EL (cell line): ENCODE measurements around the gene PRPF18.
"Not testable (repeated sequence)": the region's sequence is repeated elsewhere in the genome, so short reads cannot be mapped to it uniquely, and the experiment has no call there.

Experiments
- DNase-seq: peaks from one replicate; pipeline ENCODE4 v3.0.0-alpha.2; 2016

Gene PRPF18

GRCh38 chr10:13586676-13587355, at the start of gene PRPF18:
PRPF18 (plus strand) TSS chr10:13586965; CDS start chr10:13587087, 122 bp downstream.
- DNase-seq, result peak; percentile 91

- not testable (repeated sequence) for DNase-seq
These were observed 48.8 kb upstream of the PRPF18 start for GRCh38 chr10:13537985-13538384.

GRCh38 chr10:13542533-13542932, 44.2 kb upstream of the PRPF18 start:
- no peak for DNase-seq

GRCh38 chr10:13550802-13551201, 36.0 kb upstream of the PRPF18 start:
- no peak for DNase-seq

GRCh38 chr10:13555884-13556510, 30.8 kb upstream of the PRPF18 start:
- no peak for DNase-seq

- DNase-seq, result peak; percentile 24
These were observed 27.6 kb upstream of the PRPF18 start for GRCh38 chr10:13559124-13559700.

- peak; percentile 60 for DNase-seq
These were observed 26.2 kb upstream of the PRPF18 start for GRCh38 chr10:13560597-13560996.

GRCh38 chr10:13563481-13564445, 23.0 kb upstream of the PRPF18 start:
- DNase-seq, result peak; percentile 24

GRCh38 chr10:13564576-13564975, 22.2 kb upstream of the PRPF18 start:
- no peak for DNase-seq

GRCh38 chr10:13567030-13567429, 19.7 kb upstream of the PRPF18 start:
- DNase-seq, result no peak

- no peak for DNase-seq
These were observed 15.2 kb upstream of the PRPF18 start for GRCh38 chr10:13571541-13571940.

GRCh38 chr10:13573960-13574359, 12.8 kb upstream of the PRPF18 start:
- no peak for DNase-seq

- DNase-seq, result no peak
These were observed 1.5 kb upstream of the PRPF18 start for GRCh38 chr10:13585195-13585751.

GRCh38 chr10:13585943-13586342, 822 bp upstream of the PRPF18 start:
- DNase-seq, result no peak

- peak; percentile 11 for DNase-seq
These were observed 626 bp downstream of the PRPF18 start for GRCh38 chr10:13587391-13587790.

GRCh38 chr10:13589316-13589715, 2.6 kb downstream of the PRPF18 start:
- DNase-seq, result no peak

- no peak for DNase-seq
These were observed 4.1 kb downstream of the PRPF18 start for GRCh38 chr10:13590886-13591285.

- DNase-seq, result no peak
These were observed 5.5 kb downstream of the PRPF18 start for GRCh38 chr10:13592306-13592705.

GRCh38 chr10:13593535-13593934, 6.8 kb downstream of the PRPF18 start:
- peak; percentile 51 for DNase-seq

- DNase-seq, result no peak
These were observed 7.9 kb downstream of the PRPF18 start for GRCh38 chr10:13594641-13595040.

- DNase-seq, result no peak
These were observed 11.1 kb downstream of the PRPF18 start for GRCh38 chr10:13597909-13598308.

- no peak for DNase-seq
These were observed 17.7 kb downstream of the PRPF18 start for GRCh38 chr10:13604357-13605040.
